Spleen (tissue), 7 donors: ENCODE results near the gene PIK3C3.

Source experiments
- POLR2A ChIP-seq, 3 donors: fragments of 450-650 bp; IDR thresholded peaks; one replicate each; pipeline ENCODE4 v1.5.1; 2017; ENCODE audit warnings: antibody characterized with exemption in 3 of 3, mild to moderate bottlenecking in 1 of 3
- TF ChIP-seq, protein P1 (sequence below), 11 experiments: fragments of 200-600 bp in 7 of 11; fragments of 450-650 bp in 4 of 11; sonication (generic) in 4 of 11; IDR thresholded peaks in 8 of 11; conservative IDR thresholded peaks in 3 of 11; 1 replicate in 7 of 11; 2 replicates in 4 of 11; pipeline versions ENCODE4 v1.4.0 to v1.8.0; 2016 to 2021; ENCODE audit warnings: antibody characterized with exemption in 11 of 11, inconsistent platforms in 4 of 11, mild to moderate bottlenecking in 1 of 11
- donor health status: DM: no; HTN: no; CAD: no; lungs with moderate emphysema.
- donor health status: DM: no; HTN: no; CAD: no.
- donor health status: DM: no; HTN: no; CAD: no.

DNA sequence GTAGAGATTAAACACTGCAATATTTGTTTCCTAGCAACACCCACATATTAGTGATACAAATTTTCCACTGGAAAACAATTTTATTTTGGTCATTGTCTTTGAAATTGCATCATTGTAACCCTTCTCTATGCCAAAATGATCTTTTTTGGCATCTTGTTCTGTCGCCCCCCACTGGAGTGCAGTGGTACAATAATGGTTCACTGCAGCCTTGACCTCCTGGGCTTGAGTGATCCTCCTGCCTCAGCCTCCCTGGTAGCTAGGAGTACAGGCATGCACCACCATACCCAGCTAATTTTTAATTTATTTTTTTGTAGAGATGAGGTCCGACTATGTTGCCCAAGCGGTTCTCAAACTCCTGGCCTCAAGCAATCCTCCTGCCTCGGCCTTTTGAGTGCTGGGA, 117.4 kb downstream of the PIK3C3 start:
- TF ChIP-seq, protein P1, sequence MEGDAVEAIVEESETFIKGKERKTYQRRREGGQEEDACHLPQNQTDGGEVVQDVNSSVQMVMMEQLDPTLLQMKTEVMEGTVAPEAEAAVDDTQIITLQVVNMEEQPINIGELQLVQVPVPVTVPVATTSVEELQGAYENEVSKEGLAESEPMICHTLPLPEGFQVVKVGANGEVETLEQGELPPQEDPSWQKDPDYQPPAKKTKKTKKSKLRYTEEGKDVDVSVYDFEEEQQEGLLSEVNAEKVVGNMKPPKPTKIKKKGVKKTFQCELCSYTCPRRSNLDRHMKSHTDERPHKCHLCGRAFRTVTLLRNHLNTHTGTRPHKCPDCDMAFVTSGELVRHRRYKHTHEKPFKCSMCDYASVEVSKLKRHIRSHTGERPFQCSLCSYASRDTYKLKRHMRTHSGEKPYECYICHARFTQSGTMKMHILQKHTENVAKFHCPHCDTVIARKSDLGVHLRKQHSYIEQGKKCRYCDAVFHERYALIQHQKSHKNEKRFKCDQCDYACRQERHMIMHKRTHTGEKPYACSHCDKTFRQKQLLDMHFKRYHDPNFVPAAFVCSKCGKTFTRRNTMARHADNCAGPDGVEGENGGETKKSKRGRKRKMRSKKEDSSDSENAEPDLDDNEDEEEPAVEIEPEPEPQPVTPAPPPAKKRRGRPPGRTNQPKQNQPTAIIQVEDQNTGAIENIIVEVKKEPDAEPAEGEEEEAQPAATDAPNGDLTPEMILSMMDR (IDR thresholded peaks at IDR 0.05 in 8 of 11, conservative IDR thresholded peaks at IDR 0.05 in 3 of 11): no peak
- TF ChIP-seq POLR2A (IDR thresholded peaks at IDR 0.05): no peak
